IPS DF 4.7 (cell line): ENCODE results near the gene PSME2.

Source experiments
- DNase-seq: peaks from one replicate; pipeline ENCODE4 v3.0.0-alpha.2; 2013; ENCODE audit warnings: low spot score; ENCODE audit errors: extremely low read depth

PSME2 gene

GRCh38 chr14:24156840-24157239 lies 10.4 kb upstream of the PSME2 start:
- no peak for DNase-seq

GRCh38 chr14:24155100-24155499 lies 8.7 kb upstream of the PSME2 start:
- no peak for DNase-seq

GRCh38 chr14:24151404-24152080 lies 5.1 kb upstream of the PSME2 start:
- no peak for DNase-seq

GRCh38 chr14:24150993-24151392 lies 4.6 kb upstream of the PSME2 start:
- no peak for DNase-seq

GRCh38 chr14:24150567-24150966 lies 4.2 kb upstream of the PSME2 start:
- DNase-seq, result no peak

- no peak for DNase-seq
These were observed 3.7 kb upstream of the PSME2 start for GRCh38 chr14:24150061-24150460.

- DNase-seq, result no peak
These were observed 3.0 kb upstream of the PSME2 start for GRCh38 chr14:24149302-24149969.

- DNase-seq, result no peak
These were observed 1.5 kb upstream of the PSME2 start for GRCh38 chr14:24147761-24148428.

- DNase-seq, result no peak
These were observed 759 bp upstream of the PSME2 start, which contains the start of gene RNF31 for GRCh38 chr14:24146978-24147760. TSS of gene RNF31 (plus strand) at chr14:24147498. CDS start at chr14:24147699, 201 bp downstream.

- DNase-seq, result no peak
These were observed 539 bp downstream of the PSME2 start for GRCh38 chr14:24145690-24146452.

- no peak for DNase-seq
These were observed 1.2 kb downstream of the PSME2 start for GRCh38 chr14:24145219-24145618.

- DNase-seq, result no peak
These were observed 2.0 kb downstream of the PSME2 start for GRCh38 chr14:24144451-24144850.

- no peak for DNase-seq
These were observed 2.9 kb downstream of the PSME2 start for GRCh38 chr14:24143511-24143910.

- DNase-seq, result peak; percentile 99
These were observed 5.1 kb downstream of the PSME2 start, which contains the start of gene EMC9 for GRCh38 chr14:24141097-24141880. TSS of gene EMC9 (minus strand) at chr14:24141591. CDS start at chr14:24141304, 287 bp downstream.

- no peak for DNase-seq
These were observed 7.0 kb downstream of the PSME2 start for GRCh38 chr14:24139272-24139934.

- no peak for DNase-seq
These were observed 7.8 kb downstream of the PSME2 start for GRCh38 chr14:24138396-24139271.

- no peak for DNase-seq
These were observed 8.6 kb downstream of the PSME2 start for GRCh38 chr14:24137529-24138395.
